WERI-Rb-1 (cell line): Measurements from ENCODE around the gene ARHGEF25.

ENCODE experiments used
- DNase-seq: peaks from one replicate; pipeline ENCODE4 v3.0.0-alpha.2; 2020
- H3K27ac ChIP-seq: fragments of 250-450 bp; sonication (Bioruptor Pico); 2 replicates; pipeline ENCODE4 v1.5.1; 2020; ENCODE audit warnings: mild to moderate bottlenecking, moderate library complexity
- H3K27me3 ChIP-seq: fragments of 250-450 bp; sonication (Bioruptor Pico); 2 replicates; pipeline ENCODE4 v1.5.1; 2021; ENCODE audit warnings: mild to moderate bottlenecking, low read depth, moderate library complexity; ENCODE audit not compliant: insufficient read depth, severe bottlenecking
- H3K36me3 ChIP-seq: fragments of 250-450 bp; sonication (Bioruptor Pico); 2 replicates; pipeline ENCODE4 v1.5.1; 2020; ENCODE audit warnings: mild to moderate bottlenecking, moderate library complexity
- H3K4me3 ChIP-seq: 2 replicates; pipeline ENCODE4 v1.5.1; 2011; ENCODE audit warnings: low read depth, mild to moderate bottlenecking, control low read depth, low read length
- H3K9me3 ChIP-seq: fragments of 250-450 bp; sonication (Bioruptor Pico); 2 replicates; pipeline ENCODE4 v1.5.1; 2021; ENCODE audit warnings: mild to moderate bottlenecking, moderate library complexity; ENCODE audit not compliant: severe bottlenecking
- TF ChIP-seq, protein P1 (sequence below): IDR thresholded peaks from 2 replicates; pipeline ENCODE4 v1.5.1; 2011; ENCODE audit warnings: low read depth, mild to moderate bottlenecking, control low read depth, inconsistent platforms, low read length

ARHGEF25 gene

DNA sequence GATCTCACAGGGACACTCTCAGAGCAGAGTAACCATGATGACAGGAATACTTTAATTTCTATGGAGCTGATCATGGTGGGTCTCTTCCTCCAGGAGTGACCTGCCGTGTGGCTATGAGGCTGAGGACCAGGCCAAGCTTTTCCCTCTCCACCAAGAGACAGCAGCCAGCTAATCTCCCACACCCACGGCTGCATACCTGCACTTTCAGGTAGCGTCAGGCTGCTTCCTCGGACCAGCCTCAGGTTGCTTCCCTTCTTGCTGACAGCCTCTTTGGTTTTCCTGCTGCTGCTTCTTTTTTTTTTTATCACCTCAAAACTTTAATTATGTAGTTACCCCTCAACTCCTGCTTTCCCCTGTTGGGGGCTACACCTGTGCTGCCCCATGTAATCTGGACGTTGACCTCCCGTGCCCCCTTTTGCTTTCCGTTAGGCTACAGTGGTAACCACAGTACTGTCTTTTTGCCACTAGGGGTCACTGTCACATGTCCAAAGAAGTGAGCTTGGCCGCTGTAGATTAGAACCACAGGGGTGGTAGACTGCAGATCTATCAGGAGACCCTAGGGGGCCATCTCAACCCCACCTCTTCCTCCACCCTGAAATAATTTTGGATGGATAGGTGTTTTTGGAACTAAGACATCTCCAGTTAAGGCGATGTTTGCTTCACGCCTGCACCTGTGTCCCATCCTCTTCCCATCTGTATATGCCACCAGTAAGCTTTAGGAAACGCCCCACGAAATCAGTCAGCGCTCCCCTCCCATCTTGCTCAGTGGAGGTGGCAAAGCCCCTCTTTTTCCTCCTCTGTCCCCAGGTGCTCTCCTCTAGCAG, 28.0 kb upstream of the ARHGEF25 start:
- DNase-seq, result peak; percentile 79
- H3K36me3 ChIP-seq, result peaks cover 35% of the 10 kb centered on the region
- no peaks in the 10 kb centered on the region for H3K9me3 ChIP-seq
- TF ChIP-seq, protein P1, sequence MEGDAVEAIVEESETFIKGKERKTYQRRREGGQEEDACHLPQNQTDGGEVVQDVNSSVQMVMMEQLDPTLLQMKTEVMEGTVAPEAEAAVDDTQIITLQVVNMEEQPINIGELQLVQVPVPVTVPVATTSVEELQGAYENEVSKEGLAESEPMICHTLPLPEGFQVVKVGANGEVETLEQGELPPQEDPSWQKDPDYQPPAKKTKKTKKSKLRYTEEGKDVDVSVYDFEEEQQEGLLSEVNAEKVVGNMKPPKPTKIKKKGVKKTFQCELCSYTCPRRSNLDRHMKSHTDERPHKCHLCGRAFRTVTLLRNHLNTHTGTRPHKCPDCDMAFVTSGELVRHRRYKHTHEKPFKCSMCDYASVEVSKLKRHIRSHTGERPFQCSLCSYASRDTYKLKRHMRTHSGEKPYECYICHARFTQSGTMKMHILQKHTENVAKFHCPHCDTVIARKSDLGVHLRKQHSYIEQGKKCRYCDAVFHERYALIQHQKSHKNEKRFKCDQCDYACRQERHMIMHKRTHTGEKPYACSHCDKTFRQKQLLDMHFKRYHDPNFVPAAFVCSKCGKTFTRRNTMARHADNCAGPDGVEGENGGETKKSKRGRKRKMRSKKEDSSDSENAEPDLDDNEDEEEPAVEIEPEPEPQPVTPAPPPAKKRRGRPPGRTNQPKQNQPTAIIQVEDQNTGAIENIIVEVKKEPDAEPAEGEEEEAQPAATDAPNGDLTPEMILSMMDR, result peak; percentile 85
- no peak overlapping the region for H3K27ac ChIP-seq
- no peak overlapping the region for H3K4me3 ChIP-seq
- no peaks in the 10 kb centered on the region for H3K27me3 ChIP-seq

DNA sequence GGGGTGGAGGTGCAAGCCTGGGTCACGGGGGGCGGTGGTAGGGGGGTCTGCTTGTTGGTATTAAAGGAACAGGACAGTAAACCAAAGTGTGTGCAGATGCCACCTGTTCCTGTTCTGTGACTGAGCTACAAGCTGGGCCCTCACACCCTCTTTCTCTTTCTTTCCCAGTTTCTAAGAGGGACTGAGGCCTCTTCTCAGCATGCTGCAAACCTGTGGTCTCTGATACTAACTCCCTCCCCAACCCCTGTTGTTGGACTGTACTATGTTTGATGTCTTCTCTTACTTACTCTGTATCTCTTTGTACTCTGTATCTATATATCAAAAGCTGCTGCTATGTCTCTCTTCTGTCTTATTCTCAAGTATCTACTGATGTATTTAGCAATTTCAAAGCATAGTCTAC, 27.2 kb upstream of the ARHGEF25 start:
- H3K4me3 ChIP-seq, result no peak overlapping the region
- no peaks in the 10 kb centered on the region for H3K27me3 ChIP-seq
- no peaks in the 10 kb centered on the region for H3K9me3 ChIP-seq
- DNase-seq, result no peak
- H3K36me3 ChIP-seq, result peaks cover 27% of the 10 kb centered on the region
- TF ChIP-seq, protein P1, result no peak
- no peak overlapping the region for H3K27ac ChIP-seq

DNA sequence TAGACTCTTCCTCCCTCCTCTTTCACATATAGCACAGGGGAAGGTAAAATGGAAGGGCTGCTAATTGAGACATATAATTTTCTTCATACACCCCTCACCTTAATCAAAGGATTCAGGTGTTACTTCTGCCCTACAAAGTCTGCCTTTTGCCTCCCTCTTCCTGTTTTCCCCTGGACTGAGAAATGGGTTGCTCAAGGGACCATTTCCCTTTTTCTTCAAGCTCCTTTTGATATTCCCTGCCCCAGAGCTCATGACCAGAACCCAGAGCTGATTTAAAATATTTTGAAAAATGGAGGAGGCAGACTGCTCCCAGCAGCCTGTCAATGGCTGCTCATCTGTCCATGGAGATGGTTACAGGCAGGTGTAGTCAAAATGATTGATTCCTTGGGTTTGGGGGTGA, 26.5 kb upstream of the ARHGEF25 start:
- Histone ChIP-seq H3K27me3 (no peaks in the 10 kb centered on the region), H3K4me3 (no peak overlapping the region), H3K36me3 (peaks cover 25% of the 10 kb centered on the region), H3K9me3 (no peaks in the 10 kb centered on the region), H3K27ac (no peak overlapping the region)
- no peak for DNase-seq
- TF ChIP-seq, protein P1, result no peak

DNA sequence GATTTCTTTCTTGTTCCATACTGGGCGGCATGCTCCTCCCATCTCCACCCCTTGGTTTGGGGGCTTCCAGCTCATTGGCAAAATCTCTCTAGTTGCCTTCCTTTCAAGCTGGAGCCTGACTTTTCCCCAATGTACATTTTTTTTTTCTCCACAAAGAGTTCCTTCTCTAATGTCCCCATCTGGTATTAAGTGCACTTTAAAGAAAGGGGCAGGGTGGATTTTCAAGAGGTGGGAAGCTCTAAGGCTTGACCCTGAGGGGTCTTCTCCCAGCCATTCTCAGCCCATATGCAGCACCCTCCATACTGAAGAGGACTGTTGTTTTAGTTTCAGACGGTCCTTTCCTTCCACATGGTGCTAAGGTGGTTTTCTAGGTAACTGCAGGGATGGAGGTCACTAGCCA, 26.1 kb upstream of the ARHGEF25 start:
- no peaks in the 10 kb centered on the region for H3K9me3 ChIP-seq
- H3K36me3 ChIP-seq, result peaks cover 21% of the 10 kb centered on the region
- TF ChIP-seq, protein P1, result no peak
- no peak for DNase-seq
- no peak overlapping the region for H3K27ac ChIP-seq
- no peaks in the 10 kb centered on the region for H3K27me3 ChIP-seq
- H3K4me3 ChIP-seq, result no peak overlapping the region

DNA sequence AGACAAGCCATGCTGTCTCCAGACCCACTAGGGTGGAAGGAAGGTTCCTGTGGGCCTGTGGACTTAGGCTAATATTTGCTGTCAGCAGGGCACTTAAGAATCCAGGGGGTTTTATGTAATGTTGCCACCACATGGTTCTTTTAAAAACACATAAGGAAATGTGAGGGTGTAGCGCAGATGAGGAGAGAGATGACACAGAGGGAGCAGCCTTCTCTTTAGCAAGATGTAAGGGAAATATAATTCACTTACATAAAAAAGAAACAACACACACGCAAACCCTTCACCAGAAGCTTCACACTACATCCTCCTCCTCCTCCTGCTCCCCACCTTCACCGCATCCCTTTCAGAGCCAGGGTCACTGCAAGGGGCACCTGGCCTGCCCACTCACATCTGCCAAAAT, 25.1 kb upstream of the ARHGEF25 start:
- H3K27ac ChIP-seq, result no peak overlapping the region
- H3K9me3 ChIP-seq, result no peaks in the 10 kb centered on the region
- DNase-seq, result no peak
- no peaks in the 10 kb centered on the region for H3K27me3 ChIP-seq
- TF ChIP-seq, protein P1, result no peak
- no peak overlapping the region for H3K4me3 ChIP-seq
- peaks cover 15% of the 10 kb centered on the region; the same call in 1 of the 2 replicates for H3K36me3 ChIP-seq
